ENCODE measurements around the gene SERINC4. TPM values are rescaled to one million over a fixed set of nuclear protein-coding genes. Genes with fewer than 3 reads are reported as not detected.
A peak's percentile ranks its signal among the peaks of the same experiment; 100 is the strongest.

Gene SERINC4
- total RNA-seq, 1 donor from 2014 or later = not detected

DNA sequence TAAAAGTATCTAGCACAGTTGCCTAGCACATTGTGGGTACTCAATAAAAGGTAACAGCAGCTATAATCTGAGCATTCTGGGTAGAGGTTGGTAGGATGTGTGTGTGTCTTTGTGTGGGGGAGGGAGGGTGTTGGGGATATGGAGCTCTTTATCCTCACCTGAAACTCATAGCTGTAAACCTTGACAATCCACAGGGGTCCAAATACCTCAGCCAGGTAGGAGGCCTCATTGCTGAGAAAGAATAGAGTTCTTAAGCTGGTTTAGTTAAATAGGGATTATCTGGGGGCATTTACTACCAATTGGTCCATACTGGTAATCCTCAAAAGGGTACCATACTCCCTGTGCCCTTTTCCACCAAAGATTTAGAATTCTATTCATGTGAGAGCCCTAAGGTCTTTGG lies 4.0 kb downstream of the SERINC4 start:
- no peak for DNase-seq

DNA sequence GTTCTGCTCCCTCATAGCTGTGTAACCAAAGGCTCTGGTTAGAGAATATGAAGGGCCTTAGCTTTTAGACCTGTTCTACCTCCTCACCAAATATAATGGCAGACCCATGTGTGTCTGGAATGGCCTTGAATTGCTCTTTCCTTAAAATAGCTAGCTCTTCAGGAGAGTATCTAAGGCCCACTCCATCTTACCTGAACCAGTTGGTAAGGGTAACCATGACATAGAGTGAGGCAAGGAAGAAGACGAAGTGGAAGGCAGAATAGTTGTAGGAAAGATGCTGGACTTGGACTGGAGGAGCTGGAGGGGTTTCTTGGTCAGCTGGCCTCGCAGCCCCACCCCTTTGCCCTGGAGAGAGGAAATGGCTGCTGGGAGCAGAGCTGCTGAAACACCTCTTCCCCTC lies 4.8 kb downstream of the SERINC4 start:
- no peak for DNase-seq

DNA sequence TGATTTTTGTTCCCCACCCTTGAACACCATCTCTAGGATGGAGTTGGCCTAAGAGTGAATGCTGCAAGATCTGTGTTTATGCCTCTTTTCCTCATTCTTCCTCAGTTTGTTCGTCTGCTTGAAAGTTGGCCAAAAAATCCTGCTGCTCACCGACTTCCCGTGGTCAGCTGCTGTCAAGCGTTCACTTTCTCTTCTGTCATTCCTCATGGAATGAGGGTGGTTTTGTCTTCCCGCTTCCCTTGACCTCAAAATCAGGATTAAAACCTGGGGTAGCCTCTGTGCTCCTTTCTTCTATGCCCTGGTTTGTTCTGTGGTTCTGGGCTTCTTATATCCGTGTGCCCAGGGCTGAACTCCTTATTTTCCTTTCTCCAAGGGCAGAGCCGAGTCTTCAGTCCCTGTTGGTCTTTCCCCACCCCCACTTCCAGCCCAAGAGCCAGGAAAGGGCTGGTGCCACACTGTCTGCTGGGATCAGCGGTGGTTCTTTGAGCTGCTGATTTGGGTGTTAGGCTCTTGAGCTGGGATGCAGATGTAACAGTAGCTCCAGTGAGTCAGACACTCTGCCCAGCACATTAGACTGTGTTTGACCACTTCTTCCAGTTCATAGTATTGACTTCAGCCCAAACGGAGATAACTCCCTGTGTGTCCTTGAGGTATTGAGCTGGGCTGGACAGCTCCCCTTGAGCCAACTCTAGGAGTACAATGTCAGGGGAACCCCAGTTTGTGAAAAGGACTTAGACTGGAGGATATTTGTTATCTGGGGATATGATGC lies 5.6 kb downstream of the SERINC4 start:
- peak; percentile 49 for DNase-seq

DNA sequence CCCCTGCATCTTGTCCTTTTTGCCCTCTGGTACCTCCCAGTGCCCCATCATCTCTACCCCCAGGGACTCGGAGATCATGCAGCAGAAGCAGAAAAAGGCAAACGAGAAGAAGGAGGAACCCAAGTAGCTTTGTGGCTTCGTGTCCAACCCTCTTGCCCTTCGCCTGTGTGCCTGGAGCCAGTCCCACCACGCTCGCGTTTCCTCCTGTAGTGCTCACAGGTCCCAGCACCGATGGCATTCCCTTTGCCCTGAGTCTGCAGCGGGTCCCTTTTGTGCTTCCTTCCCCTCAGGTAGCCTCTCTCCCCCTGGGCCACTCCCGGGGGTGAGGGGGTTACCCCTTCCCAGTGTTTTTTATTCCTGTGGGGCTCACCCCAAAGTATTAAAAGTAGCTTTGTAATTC lies 6.4 kb downstream of the SERINC4 start:
- DNase-seq = no peak

DNA sequence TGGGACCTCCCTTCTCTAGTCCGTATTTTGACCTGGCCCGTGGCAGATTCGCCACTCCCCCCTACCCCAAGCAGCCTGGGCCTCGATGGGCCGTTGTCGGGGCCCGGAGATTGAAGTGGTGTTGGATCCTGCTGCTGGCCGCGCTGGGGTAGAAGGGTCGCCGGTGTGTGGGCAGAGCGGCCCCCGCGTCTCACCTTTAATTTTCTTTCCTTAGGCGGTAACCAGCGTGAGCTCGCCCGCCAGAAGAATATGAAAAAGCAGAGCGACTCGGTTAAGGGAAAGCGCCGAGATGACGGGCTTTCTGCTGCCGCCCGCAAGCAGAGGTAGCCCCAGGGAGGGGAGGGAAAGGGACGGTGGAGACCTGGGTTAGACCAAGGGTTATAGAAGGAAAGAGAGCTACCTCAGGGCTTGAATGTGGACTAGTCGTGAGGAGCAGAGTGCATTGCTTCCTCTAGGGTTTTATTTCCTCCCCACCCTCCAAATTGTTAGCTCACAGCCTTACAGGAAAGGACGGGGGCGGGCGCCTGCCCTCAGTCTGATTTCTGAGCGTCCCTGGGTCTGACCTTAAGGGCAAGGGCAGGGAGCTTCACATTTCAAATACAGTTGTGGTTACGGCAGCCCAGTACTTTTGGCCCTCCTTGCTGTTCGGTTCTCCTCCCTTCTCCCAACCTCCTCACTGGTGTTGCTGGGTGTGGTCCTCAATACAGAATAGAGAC lies 7.1 kb downstream of the SERINC4 start:
- peak; percentile 55 for DNase-seq

DNA sequence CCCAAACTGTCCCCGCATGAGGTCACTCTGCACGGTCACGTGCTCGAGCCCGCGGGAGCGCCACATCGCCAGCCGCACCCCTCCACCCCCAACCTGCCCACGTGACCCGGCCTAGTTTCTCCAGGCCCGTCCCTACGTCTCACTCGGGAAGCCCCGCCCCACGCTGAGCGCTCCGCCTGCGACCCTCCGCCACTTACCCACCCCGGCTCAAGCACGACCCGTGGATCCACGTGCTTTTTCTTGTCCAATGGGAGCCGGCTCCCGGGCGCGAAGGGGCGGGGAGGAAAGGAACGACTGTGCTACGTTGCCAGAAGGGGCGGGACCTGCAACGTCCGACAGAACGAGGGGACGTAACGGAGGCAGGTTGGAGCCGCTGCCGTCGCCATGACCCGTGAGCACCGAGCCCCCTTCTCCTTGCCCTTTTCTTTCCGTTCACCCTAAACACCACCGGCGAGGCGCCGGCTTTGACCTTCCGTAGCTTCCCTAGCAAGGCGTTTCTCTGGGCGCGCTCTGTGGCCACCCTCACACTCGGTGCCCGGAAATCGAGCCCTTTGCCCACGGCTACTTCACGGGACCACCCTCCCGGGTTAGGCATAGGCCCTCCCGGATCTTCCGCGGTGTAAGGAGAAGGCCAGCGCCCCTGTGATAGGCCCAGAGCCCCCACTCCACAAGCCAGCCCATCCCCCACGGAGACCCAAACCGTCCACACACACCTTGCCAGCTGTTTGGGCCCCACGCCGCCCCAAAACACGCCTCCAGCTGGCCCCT lies 7.8 kb downstream of the SERINC4 start, which contains the start of gene SERF2:
TSS of gene SERF2 (plus strand) at position 328 of the 768 bp plus-strand sequence. CDS start at position 385, 57 bp downstream.
- DNase-seq = peak; percentile 100

DNA sequence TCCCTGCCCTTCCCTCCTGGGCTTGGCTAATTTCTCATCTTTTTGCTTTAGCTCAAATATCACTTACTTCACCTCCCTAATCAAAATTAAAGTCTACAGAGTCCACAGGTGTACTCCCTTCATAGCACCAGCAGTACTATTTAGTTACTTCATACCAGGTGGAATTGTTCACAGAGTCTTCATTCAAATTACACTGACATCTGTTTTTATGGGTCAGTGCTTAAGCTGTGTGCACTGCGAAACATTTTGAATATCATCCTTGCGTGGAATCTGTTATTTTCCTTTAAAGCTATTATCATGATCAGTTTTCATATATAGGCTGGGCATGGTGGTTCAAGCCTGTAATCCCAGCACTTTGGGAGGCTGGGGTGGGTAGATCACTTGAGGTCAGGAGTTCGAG lies 10.6 kb downstream of the SERINC4 start:
- no peak for DNase-seq

DNA sequence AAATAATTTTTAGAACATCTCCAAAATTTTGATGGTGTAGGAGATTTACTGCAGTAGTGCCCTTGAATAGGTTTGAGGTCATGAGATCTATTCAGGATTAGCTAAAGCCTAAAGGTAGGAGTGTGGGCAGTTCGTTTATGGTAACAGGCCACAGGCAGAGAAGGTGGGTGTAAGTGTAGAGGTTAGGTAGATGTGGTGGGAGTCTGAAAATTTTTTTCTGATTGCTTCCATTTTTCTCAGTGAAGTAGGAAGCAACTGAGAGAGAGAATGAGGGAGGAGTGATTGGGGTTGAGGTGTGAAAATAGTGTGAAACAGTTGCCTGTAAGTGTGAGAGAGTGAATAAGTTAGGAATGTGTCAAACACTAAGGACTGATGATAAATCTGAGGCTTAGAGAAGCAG lies 21.0 kb downstream of the SERINC4 start:
- no peak for DNase-seq

DNA sequence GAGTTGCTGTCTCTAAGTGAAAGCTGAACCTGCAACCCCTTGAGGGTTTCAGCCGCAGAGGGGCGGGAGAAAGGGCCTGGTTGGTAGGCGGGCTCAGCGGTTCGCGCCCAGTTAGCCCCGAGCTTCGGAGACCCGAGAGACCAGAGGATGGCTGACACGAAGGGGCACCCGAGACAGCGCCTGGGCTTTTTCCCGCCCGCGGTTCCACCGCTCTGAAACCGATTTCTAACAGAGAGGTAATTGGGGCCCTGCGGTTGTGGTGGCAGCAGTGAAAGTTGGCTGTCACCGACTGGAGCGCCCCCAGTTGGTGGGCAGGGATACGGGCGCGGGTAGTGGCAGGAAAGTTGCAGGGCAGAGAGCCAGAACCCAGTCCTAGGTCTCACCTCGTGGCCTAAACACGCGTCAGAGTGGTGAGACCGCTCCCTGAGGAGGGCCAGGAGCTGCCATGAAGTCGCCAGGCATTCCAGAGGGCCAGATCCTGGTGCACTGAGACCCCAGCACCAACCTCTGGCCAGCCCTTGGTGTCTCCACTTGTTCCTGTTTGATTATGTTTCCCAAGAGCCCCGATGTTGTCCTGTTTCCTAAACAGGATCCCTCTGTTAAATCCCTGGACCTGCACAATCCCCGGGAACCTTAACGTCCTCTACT lies 22.6 kb downstream of the SERINC4 start:
- peak; percentile 81 for DNase-seq

DNA sequence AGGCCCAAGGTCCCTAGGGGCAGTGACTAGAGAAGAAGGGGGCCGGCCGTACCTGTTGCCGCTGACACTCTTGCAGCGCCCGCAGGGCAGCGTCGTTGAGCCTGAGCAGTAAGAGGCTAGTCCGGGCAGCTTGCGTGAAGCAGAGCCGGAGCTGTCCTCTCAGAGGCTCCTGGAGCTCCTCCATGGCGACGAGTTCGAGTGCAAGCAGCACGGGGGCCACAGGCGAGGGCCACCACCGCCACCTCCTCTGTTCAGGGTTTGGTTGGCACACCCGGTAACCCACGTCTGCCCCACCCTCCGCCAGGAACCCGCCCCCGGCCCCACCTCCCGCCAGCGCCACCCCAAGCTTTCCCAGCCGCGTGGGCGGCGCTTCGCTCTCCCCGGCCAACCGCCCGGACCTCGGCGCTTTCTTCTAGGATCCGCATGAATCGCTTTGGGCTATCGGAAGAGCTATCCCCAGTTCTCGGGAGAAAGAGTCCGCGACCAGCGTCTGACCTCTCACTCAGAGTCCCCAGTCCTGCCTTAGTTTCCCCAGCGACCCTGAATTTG lies 23.2 kb downstream of the SERINC4 start, which contains the start of gene ELL3:
TSS of gene ELL3 (minus strand) at position 249 of the 549 bp plus-strand sequence. CDS start at position 184, 65 bp downstream.
- DNase-seq = peak; percentile 71

DNA sequence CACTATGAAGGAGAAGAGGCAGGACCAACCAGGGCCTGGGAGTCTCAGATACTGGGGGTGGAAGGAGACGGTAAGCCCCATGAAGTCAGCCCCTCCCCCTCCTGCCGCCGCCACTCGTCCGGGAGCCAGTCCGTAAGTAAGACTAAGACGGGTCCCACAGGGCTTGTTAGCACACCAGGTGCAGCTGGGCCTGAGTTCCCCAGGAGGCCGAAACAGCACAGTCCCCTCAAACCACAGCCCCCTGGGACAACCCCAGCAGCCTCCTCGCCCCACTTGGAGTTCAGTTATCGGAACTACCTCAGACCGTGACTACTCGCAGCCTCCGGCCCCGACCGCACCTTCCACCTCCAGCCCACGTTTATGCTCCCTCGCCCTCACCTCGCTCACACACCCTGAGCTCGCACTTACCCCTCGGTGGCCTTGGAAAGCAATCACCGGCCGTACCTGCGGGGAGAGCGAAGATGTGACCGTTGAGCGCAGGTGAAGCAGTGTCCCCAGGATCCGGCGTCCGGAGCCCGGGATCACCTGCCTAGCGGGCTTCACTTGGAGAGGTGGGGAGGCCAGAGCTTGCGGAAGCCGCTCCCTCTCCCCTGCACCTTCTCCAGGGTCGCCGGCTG lies 23.8 kb downstream of the SERINC4 start:
- DNase-seq = no peak

DNA sequence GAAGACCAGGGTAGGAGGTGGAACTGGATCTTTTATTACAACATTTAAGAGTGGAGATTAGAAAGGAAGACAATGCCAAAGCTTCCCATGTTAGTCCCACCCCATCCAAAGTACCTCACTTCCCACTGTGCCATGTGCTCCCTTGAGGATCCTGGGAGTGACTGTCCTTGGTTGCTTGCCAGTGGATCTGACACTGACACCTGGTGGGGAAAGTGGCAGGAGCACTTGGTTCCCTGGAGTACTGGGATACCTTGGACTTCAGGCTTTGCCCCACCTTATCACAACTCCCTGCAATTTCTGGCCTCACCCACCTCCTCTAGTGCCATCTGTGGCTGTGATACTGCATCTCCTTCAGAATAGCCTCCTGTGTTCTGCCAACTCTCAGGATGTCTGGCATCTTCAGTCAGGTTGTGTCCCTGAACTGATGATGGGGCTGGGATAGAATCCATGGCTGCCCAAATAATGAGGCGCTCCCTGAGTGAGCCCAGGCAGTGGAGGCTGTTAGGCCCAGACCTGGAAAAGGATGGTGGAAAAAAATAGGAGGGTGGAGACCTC lies 24.5 kb downstream of the SERINC4 start:
- DNase-seq = peak; percentile 62

DNA sequence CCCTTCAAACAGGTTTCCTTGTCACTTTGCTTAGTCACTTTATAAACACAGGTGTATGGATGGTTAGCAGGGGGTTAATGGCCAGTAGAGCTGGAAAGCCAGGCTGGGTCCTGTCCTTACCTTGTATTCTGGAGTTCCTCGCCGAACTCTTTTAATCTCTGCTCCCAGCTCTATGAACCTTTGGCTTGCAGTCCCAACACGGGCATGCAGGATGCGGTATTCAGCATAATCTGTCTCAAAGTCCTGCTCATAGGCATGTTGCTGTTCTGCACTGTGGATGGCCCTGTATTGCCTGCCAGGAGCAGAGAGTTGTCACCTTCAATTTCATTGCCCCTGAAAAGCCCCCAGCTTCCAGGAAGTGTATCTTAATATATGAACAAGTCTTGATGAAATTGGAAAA lies 26.0 kb downstream of the SERINC4 start:
- DNase-seq = no peak

DNA sequence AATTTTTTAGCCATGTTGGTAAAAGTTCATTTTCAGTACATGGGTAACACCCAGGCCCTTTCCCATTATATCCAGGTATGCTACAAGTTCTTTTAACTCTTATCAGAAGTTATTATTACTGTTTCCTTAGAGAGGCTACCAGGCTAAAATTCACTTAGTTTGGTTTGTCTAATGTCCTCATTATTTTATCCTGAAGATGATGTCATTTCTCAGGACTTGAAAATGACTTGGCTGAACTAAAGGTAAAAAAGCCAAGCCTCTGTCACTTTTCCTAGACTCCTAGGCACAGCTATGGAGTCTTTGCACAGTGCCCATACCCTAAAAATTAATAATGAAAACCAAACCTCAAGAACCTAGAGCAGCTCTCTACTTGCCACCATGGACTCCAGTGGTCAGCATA lies 27.4 kb downstream of the SERINC4 start:
- DNase-seq = no peak

DNA sequence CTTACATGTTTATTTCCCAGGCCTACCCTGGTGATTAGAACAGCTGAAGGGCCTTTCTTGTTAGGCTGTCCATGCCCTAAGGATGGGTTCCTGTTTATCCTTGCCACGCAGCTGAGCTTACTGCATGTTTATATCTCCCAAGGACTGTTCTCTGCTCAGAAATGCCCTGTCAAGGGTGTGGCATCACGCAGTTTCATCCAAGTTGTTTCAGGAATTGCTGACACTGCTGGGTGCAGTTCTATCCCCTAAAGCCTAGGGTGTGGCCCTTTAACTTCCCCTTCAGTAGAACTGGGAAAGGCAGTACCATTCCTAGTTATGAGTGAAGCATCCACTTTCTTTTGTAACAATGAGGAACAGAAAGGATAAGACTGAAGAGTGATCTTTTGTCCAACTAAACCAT lies 28.2 kb downstream of the SERINC4 start:
- DNase-seq = no peak

DNA sequence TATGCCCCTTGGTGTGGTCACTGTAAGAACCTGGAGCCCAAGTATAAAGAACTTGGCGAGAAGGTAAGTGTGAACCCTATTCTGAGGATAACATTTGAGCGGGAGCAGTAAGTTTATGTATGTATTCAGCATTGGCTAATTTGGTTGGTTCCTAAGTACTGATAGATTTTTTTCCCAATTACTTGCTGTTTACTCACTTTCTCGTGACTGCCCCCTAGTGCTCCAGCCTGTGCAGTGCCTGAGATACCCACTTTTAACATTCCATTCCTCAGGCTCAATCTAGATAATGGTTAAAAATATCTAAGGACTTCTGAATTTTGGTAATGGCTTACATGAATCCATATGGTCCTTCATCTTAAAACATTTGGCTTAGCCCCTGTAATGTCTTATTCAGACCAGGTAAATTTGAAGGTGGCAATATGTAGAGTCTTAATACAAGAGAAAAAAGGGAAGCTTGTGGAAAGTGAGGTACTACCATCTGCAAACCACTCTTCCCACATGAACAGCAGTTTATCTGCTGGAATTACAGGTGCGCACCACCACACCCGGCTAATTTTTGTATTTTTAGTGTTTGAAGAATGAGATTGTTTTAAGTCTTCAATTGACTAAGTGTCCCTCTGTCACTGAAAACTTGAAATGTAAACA lies 30.3 kb downstream of the SERINC4 start:
- DNase-seq = peak; percentile 79

DNA sequence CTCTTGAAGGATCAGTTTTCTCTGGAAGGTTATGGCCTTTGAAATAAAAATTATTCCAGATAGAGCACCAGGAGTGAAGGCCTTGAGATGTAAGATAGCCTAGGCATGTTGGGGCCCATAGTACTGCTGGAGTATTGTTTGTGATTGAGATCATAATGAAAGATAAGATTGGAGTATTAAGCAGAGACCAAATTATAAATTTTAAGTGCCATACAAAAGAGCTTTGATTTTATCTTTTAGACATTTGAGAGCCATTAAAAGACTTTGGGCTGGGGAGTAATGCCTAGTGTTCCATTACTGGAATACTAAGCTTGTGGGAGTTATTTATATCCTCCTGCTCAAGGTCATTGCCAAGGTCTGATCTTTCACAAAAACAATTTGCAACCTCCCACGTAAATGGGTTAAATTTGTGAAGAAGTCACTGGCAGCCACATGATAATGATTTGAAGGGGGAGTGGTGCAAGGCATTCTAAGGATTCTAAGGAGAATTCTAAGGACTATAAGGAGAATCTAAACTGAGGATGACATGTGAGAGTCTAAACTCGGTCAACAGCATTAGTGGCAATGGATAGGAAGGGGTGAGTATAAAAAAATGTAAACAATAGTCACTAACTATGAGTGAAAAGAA lies 36.1 kb downstream of the SERINC4 start:
- no peak for DNase-seq

DNA sequence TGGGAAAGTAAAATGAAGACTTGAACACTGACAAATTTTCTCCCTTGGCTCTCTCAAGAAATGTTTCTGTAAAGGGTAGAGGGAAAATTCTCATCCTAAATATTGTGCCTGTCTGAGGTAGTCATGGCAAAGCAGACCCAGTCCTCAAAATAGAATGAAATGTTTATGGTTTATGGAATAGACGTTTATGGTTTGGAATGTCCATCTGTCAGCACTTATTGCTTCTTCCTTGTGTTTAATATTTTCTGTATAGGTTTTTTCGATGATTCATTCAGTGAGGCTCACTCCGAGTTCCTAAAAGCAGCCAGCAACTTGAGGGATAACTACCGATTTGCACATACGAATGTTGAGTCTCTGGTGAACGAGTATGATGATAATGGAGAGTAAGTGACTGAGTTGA lies 37.2 kb downstream of the SERINC4 start:
- DNase-seq = no peak

DNA sequence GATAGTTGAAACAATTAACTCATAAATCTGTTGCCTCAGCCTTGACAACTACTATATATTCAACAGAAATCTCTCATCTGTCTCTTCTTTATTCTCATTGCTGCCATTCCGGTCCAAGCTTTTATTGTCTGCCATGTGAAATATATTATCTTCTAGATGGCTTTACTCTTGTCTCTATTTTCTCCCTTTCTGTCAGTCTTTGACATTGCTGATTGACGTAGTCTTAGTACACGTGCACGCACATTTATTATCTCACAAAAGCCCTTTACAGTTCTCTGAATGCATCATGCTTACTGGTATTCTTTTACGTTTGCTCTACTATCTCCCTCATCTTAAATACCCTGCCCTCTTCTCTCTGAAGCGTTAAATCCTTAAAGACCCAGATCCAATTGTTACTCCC lies 48.1 kb downstream of the SERINC4 start:
- no peak for DNase-seq

DNA sequence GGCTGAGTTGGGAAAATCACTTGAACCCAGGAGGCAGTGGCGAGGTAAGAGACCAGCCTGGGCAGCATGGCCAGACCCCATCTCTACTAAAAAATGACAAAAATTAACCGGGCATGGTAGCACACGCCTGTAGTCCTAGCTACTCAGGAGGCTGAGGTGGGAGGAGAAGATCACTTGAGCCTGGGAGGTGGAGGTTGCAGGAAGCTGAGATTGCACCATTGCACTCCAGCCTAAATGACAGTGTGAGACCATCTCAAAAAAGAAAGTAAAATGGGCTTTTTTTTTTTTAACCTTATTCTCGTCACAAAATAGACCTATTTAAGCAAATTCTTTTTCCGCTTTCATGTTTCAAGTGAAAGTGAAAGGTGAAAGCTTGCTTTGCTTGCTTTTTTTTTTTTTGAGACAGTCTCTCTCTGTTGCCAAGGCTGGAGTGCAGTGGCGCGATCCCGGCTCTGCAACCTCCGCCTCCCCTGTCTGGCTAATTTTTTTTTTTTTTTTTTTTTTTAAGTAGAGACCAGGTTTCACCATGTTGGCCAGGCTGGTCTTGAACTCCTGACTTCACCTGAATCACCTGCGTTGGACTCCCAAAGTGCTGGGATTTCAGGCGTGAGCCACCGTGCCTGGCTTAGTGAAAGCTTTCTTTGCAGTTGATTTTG lies 50.2 kb downstream of the SERINC4 start:
- no peak for DNase-seq
